Bronchus fibroblast of lung (primary cell): ENCODE data around the gene MPZL2. TPM values are rescaled to one million over a fixed set of nuclear protein-coding genes. Genes with fewer than 3 reads are reported as not detected.

Experiments used
- total RNA-seq: library from RNA; depleted of rRNA; stranded (reverse); fragments of >200 nt; gene quantifications from 2 replicates; pipeline ENCODE4 v1.2.3, GENCODE V29; 2015

Gene MPZL2
- total RNA-seq, result not detected in 2 replicates

DNA sequence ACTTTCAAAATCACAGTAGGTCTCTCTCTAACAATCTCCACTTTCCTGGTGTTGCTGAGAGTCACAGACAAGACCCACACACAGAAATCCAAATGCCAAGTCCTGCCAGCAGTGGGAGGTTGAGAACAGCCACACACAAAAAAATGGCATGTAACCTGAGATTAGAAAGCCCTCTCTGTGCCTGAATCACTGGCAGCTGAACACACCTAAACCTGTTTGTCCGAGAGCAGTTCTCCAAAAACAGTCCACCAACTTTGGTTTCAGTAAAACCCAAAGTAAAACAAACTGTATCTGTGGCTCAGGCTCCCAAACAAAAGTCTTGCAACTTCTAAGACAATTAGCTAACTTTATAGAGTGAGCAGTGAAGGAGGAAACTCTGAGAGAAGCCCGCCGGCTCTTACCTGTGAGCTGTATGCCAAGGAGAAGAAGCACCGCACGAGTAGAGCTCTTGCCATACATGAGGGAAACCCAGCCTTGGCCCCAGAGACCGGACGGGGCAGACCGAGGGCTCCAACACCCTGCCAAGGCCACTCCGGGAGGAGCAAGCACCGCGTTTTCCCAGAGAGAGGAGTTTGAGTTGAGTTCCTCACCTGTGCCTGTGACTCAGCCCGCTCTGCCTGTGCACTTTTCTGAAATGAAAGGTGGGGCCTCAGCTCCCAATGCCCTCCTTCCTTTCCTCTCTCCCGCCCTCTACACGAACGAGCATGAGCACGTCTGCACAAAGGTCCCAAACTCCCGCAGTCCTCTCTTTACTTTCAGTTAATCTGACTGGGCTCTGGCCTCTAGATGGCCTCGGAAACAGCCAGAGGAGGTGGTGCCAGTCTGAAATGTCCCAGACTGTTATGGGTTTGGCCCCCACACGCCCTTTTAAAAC lies at the start of gene MPZL2:
Gene MPZL2 (minus strand): TSS at position 603 of the 874 bp plus-strand sequence. CDS start 144 bp downstream, at position 459.

DNA sequence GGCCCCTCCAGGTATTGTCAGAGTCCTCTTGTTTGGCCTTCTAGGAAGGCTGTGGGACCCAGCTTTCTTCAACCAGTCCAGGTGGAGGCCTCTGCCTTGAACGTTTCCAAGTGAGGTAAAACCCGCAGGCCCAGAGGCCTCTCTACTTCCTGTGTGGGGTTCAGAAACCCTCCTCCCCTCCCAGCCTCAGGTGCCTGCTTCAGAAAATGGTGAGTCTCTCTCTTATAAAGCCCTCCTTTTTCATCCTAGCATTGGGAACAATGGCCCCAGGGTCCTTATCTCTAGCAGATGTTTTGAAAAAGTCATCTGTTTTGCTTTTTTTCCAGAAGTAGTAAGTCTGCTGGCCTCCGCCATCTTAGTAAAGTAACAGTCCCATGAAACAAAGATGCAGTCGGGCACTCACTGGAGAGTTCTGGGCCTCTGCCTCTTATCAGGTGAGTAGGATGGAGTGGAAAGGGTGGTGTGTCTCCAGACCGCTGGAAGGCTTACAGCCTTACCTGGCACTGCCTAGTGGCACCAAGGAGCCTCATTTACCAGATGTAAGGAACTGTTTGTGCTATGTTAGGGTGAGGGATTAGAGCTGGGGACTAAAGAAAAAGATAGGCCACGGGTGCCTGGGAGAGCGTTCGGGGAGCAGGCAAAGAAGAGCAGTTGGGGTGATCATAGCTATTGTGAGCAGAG lies 40.6 kb upstream of the MPZL2 start, which contains the start of gene CD3E:
Gene CD3E (plus strand): TSS at position 163 of the 681 bp plus-strand sequence. CDS start 223 bp downstream, at position 386.

DNA sequence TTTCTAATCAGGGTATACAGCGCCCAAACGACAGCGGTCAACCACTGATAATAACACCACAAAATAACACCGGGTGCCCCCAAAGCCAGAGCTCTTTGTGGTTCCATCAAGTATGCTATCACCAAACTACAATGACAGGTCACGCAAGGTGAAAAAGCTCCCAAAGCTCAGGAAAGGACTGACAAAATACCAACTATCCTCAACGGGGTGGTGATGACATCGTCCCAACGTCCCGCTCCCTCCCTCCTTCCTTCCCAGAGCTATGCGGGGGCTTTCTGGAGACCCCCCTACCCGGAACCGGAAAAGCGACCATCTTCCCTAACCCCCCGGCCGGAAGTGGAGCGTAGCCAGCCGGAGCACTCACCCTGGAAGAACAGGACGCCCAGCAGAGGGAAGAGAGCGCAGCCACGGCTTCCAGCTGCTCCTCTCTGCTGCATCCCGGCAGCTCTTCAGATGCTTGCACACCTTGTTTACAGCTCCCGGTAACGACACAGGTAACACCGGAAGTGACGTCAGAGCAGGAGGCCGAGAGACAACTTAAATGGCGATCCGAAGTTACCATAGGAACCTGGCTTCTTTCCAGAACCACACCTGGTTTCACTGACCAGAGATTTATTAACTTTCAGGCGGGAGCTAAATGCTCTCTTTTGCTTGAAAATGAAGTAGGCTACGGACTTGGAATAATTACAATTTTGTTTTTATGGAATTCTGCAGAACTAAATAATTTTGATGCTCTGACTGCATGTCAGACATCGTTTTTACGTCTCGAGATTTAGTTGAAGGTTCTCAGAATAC lies 12.0 kb downstream of the MPZL2 start, which contains the start of gene MPZL3:
Gene MPZL3 (minus strand): TSS at position 508 of the 795 bp plus-strand sequence. CDS start 71 bp downstream, at position 437.

DNA sequence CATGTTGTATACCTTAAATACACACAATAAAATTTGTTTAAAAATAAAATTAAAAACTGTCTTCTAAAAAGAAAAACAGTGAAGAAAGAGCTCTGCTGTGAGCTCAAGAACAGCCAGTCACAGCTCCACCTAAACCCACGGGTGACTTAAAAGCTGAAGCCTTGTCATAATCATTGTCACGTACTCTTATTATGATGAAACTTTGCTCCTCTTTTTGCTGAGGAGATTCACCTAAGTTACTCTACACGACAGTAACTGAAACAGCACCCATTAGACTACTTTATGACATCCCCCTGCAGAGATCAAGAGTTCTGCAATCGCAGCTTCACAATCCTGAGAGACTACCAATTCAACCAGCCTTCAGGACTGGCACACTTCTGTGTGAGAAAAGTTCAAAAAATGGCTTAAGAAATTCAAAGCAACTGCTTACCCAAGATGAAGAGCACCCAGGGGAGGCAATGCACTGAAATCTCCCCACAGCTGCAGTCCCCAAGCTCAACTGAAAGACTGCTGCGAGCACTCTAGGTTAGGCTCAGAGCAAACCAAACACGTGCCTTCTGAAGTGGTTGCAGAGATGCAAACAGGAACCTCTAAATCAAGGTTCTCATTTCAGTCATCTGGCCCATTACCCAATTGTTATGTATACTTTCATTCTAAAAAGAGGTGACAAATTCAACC lies 39.4 kb downstream of the MPZL2 start, which contains the start of gene JAML:
Gene JAML (minus strand): TSS at position 501 of the 678 bp plus-strand sequence. CDS start 10,145 bp downstream, outside the sequence.

Other genes with a start within 250 kb of the MPZL2 start
- gene TMPRSS4, start 187.2 kb downstream of the MPZL2 start, total RNA-seq, result not detected in 2 replicates
- gene SMIM35, start 177.3 kb downstream of the MPZL2 start, total RNA-seq, result not detected in 2 replicates
- gene SCN4B, start 111.5 kb downstream of the MPZL2 start, total RNA-seq, result 0.30 and 0.34 TPM in 2 replicates
- gene SCN2B, start 87.7 kb downstream of the MPZL2 start, total RNA-seq, result 0.15 and 0.17 TPM in 2 replicates
- not detected in 2 replicates for gene JAML, start 39.3 kb downstream of the MPZL2 start, total RNA-seq
- 0.30 and 0.34 TPM in 2 replicates for gene MPZL3, start 11.9 kb downstream of the MPZL2 start, total RNA-seq
- not detected in 2 replicates for gene CD3E, start 40.4 kb upstream of the MPZL2 start, total RNA-seq
- gene CD3D, start 78.4 kb upstream of the MPZL2 start, total RNA-seq, result not detected in 2 replicates
- gene CD3G, start 80.0 kb upstream of the MPZL2 start, total RNA-seq, result not detected in 2 replicates
- 31.7 and 33.5 TPM in 2 replicates for gene UBE4A, start 95.3 kb upstream of the MPZL2 start, total RNA-seq
- 56.2 and 62.9 TPM in 2 replicates for gene ATP5MG, start 137.3 kb upstream of the MPZL2 start, total RNA-seq
- gene KMT2A, start 172.2 kb upstream of the MPZL2 start, total RNA-seq, result 10.1 and 13.6 TPM in 2 replicates